Mammary epithelial cell (primary cell): ENCODE data around the gene TMEM131L.

ENCODE experiments used
- CTCF ChIP-seq, 2 donors: IDR thresholded peaks in 1 of 2; conservative IDR thresholded peaks in 1 of 2; 2 replicates each; pipeline ENCODE4 v1.5.1; 2011 to 2012; ENCODE audit warnings: inconsistent platforms in 2 of 2, low read length in 2 of 2, mild to moderate bottlenecking in 2 of 2, control low read depth in 1 of 2, low read depth in 1 of 2; ENCODE audit not compliant: insufficient read depth in 1 of 2; ENCODE audit errors: extremely low read depth in 1 of 2
- EZH2 ChIP-seq: IDR thresholded peaks from 2 replicates; pipeline ENCODE4 v1.6.1; 2012; ENCODE audit warnings: low read length, inconsistent platforms, borderline replicate concordance

- no peak for TF ChIP-seq CTCF (conservative IDR thresholded peaks at IDR 0.05 in 1 of 2, IDR thresholded peaks at IDR 0.05 in 1 of 2; ENCODE audit: extremely low read depth in 1 of 2, insufficient read depth in 1 of 2, low read depth in 1 of 2, low read length in 2 of 2)
- no peak for TF ChIP-seq EZH2
These were observed 12.8 kb upstream of the TMEM131L start for GRCh38 chr4:153453402-153453801.
